Activated naive CD4-positive, alpha-beta T cell treated with anti-CD3 and anti-CD28 coated beads, Interleukin-2, amount 50 U/mL, for 24 hours (primary cell): ENCODE data around the gene UCK1.

Experiments used
- H3K27ac Mint-ChIP-seq: one replicate; pipeline ENCODE4 v1.8.0; 2021; ENCODE audit warnings: mild to moderate bottlenecking, mixed read lengths
- H3K27me3 Mint-ChIP-seq: one replicate; pipeline ENCODE4 v1.8.0; 2021; ENCODE audit warnings: mixed read lengths
- H3K36me3 Mint-ChIP-seq: one replicate; pipeline ENCODE4 v1.8.0; 2021; ENCODE audit warnings: mixed read lengths
- H3K4me1 Mint-ChIP-seq: one replicate; pipeline ENCODE4 v1.8.0; 2021; ENCODE audit warnings: mixed read lengths
- H3K4me3 Mint-ChIP-seq: one replicate; pipeline ENCODE4 v1.8.0; 2021; ENCODE audit warnings: mild to moderate bottlenecking, mixed read lengths
- H3K9me3 Mint-ChIP-seq: one replicate; pipeline ENCODE4 v1.8.0; 2021; ENCODE audit warnings: mixed read lengths

UCK1 gene

DNA sequence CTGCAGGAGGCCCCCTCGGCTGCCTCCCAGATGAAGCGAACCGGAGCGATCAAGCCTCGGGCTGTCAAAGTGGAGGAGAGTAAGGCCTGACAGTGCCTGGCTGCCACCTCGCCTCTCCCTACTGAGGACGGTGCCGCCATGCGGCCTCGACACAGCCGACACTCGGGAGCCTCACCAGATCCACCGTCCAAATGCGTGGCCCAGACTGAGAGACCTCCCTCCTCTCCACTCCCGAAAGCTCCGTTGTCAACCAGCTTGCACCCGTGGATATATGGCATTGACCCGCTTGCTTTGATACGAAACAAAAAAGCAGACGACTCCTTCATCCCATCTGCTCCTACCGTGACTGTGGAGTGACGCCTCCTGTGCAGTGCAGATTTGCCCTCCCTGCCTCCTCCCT, 35.3 kb downstream of the UCK1 start:
- Mint-ChIP-seq H3K36me3 (peaks cover 11% of the 10 kb centered on the region), H3K27me3 (no peaks in the 10 kb centered on the region), H3K4me3 (no peak overlapping the region), H3K9me3 (no peaks in the 10 kb centered on the region), H3K27ac (no peak overlapping the region), H3K4me1 (peaks cover 32% of the 10 kb centered on the region)

DNA sequence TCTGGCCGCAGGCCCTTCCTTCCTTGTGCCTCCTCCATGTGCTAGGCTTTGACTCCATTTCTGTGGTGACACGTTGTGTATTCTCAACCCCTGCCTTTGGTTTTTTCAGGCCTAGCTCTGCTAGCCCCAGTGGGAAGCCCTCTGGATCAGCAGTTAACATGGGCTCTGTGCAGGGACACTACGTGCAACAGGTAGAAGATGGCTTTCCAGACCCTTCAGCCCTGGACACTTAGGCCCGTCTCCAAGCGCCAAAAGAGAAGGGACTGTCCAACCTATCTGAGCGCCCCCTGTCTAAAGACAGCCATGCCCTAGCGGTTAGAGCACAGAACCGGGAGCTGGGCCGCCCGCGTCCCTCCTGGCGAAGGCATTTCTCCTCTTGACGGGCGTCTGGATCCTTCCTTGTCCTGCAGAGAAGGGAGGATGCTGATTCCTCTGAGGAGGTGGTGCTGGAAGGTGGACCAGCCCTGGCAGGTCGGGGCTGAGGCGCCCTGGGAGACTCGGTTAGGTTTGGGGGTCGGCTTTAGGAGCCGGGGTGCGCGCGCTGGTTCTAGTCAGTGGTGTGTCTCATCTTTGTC, 36.7 kb downstream of the UCK1 start:
- Mint-ChIP-seq H3K9me3 (no peaks in the 10 kb centered on the region), H3K27me3 (no peaks in the 10 kb centered on the region), H3K4me3 (no peak overlapping the region), H3K27ac (no peak overlapping the region), H3K36me3 (peaks cover 18% of the 10 kb centered on the region), H3K4me1 (peaks cover 21% of the 10 kb centered on the region)

DNA sequence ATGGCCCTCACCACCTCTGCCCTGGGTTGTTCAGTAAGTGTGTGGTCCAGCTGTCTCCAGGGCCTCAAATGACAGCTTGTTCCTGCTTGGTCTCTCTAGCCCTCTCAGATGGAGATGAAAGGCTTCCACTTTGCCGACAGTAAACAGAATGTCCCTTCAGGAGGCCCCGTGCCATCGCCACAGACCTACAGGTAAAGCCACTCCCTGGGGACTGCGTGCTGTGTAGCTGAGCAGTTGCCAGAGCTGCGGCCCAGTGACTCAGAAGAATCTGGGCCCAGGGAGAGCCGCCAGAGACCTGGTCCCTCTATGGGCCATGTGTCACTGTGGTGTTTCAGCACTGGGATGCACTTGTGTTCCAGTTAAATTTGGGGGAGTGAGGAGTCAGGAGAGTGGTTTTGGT, 39.0 kb downstream of the UCK1 start:
- no peaks in the 10 kb centered on the region for H3K9me3 Mint-ChIP-seq

DNA sequence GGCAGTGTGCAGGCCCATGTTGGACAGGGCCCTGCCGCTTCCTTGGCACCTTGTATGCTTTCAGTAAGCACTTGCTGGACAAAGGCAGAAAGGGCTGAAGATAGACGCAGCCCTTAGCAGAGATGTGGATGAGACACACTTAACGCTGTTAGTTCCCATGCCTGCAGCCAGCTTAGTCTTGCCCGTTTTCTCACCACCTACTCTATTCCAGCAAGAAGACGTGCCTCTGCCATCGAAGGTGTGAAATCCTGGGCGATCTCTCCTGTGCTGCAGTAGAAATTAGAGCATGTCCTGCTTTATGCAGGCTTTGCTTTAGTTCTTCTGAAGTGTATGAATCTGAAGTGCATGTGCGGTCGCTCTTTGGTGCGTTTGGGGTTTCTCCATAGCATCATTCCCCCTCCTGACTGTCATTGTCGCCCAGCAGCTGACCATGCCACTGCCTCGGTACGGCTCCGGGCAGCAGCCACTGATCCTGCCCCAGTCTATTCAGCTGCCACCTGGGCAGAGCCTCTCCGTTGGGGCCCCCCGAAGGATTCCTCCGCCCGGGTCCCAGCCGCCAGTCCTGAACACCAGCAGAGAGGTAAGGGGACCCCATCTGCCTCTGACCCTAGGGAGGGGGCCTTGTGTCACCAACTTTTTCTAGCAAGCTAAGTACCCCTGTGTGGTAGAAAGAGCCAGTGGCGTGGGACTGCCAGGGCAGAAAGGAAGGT, 39.9 kb downstream of the UCK1 start:
- H3K4me3 Mint-ChIP-seq = no peak overlapping the region
- peaks cover 23% of the 10 kb centered on the region for H3K36me3 Mint-ChIP-seq

More for the DNA sequence above, 39.0 kb downstream of the UCK1 start:
- Mint-ChIP-seq H3K27me3 (no peaks in the 10 kb centered on the region), H3K4me1 (peaks cover 9% of the 10 kb centered on the region), H3K4me3 (no peak overlapping the region), H3K27ac (peak overlapping the region; percentile 59), H3K36me3 (peaks cover 23% of the 10 kb centered on the region)

DNA sequence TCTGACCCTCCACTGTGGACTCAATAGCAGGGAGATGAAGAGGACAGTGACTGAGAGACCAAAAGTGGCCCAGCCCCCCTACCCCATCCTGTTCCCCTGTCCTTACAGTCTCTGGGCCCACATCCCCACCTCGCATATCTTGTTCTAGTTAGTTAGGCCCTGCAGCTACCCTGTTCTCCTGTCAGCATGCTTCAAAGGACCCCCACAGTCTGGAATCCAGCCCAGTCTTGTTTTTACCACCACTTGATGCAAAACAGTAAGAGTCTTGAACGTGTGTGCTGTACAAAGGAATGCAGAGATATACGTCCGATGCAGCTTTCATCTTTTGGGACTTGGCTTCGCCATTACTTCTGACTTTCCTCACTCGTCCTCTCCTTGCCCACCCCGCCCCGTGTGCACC, 40.5 kb downstream of the UCK1 start:
- Mint-ChIP-seq H3K4me1 (peaks cover 9% of the 10 kb centered on the region), H3K9me3 (no peaks in the 10 kb centered on the region), H3K27me3 (no peaks in the 10 kb centered on the region), H3K4me3 (no peak overlapping the region), H3K36me3 (peaks cover 23% of the 10 kb centered on the region), H3K27ac (peak overlapping the region; percentile 19)

More for the DNA sequence above, 39.9 kb downstream of the UCK1 start:
- Mint-ChIP-seq H3K4me1 (peaks cover 9% of the 10 kb centered on the region), H3K27ac (no peak overlapping the region), H3K27me3 (no peaks in the 10 kb centered on the region), H3K9me3 (no peaks in the 10 kb centered on the region)

DNA sequence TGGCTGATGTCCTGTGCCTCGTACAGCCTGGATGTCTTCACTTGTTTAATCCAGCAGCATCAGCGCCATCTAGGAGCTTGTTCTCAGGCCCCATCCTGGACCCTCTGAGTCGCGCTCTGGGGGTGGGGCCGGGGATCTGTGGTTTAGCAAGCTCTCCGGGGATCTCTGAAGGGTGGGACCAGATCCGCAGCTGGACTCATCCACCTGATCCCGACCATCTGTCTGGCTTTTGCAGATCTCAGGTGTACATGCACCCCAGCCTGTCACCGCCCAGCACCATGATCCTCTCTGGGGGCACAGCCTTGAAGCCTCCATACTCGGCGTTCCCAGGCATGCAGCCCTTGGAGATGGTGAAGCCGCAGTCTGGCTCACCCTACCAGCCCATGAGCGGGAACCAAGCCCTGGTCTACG, 43.4 kb downstream of the UCK1 start:
- Mint-ChIP-seq H3K27me3 (no peaks in the 10 kb centered on the region), H3K4me1 (peaks cover 9% of the 10 kb centered on the region), H3K4me3 (no peak overlapping the region), H3K27ac (peak overlapping the region; percentile 59), H3K36me3 (peaks cover 16% of the 10 kb centered on the region), H3K9me3 (no peaks in the 10 kb centered on the region)

DNA sequence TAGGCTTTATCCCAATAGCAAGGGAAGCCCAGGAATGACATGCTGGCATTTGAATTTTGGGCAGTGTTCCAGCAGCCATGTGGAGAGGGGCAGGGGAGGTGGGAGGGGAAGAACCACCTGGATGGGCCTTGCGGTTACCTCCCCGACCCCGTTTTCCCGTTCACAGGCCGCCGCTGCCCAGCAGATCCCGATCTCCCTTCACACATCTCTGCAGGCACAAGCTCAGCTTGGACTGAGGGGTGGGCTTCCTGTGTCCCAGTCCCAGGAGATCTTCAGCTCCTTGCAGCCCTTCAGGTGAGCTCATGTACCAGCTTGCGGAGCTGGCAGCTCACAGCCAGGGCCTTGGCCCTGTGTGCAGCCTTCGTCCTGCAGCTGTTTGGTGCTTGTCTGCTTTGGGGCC, 44.1 kb downstream of the UCK1 start:
- Mint-ChIP-seq H3K27ac (no peak overlapping the region), H3K4me3 (no peak overlapping the region), H3K9me3 (no peaks in the 10 kb centered on the region), H3K36me3 (peaks cover 16% of the 10 kb centered on the region), H3K4me1 (peaks cover 9% of the 10 kb centered on the region), H3K27me3 (no peaks in the 10 kb centered on the region)

DNA sequence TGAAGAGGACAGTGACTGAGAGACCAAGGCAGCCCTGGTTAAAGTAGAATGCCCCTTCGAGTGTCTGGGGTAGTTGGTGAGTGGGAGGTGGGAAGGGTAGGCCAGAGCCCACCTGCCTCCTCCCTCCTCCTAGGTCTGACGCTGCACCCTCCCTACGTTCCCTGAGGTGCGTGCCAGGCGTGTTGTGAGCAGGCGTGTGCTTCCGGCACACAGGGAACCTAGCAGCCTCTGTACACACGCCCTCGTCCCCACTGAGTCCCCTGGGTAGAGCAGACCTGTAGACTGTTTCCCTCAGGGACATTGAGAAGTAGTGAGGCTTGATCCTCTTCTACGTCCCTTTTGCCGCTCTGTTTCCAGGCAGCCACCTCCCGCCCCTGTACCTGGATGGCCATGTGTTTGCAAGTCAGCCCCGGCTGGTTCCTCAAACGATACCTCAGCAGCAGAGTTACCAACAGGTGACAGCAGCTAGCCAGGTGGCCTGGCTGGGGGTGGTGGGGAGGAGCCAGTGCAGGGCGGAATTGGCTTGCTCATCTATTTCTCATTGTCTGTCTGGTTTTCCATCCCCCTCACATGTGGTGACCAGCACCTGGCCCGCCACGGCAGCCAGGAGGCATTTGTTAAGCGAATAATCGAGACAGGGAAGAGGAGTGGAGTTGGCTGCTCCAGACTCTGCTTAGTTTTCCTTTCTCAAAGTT, 45.2 kb downstream of the UCK1 start:
- Mint-ChIP-seq H3K36me3 (peaks cover 12% of the 10 kb centered on the region), H3K27me3 (no peaks in the 10 kb centered on the region), H3K4me3 (no peak overlapping the region), H3K27ac (peak overlapping the region; percentile 51), H3K9me3 (no peaks in the 10 kb centered on the region), H3K4me1 (peaks cover 9% of the 10 kb centered on the region)

DNA sequence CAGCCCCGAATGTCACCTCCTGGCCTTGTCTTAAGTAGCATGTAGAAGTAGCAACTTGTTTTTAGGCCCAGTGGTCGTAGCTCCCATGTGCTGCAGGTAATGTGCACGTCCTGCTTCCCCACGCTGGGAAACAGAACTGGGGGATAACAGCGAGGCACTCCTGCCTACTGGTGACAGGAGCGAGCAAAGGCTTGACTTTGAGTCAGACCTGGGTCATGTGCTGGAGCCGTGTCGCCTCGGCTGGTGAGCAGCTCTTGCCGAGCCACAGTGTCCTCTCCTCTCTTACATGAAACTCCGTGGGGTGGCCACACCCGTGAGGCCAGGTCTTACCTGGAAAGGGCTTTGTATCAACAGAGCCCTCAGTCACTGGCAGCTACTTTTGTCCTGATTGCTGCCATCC, 45.9 kb downstream of the UCK1 start:
- Mint-ChIP-seq H3K36me3 (peaks cover 12% of the 10 kb centered on the region), H3K4me3 (no peak overlapping the region), H3K27ac (no peak overlapping the region), H3K27me3 (no peaks in the 10 kb centered on the region), H3K4me1 (peaks cover 9% of the 10 kb centered on the region), H3K9me3 (no peaks in the 10 kb centered on the region)

DNA sequence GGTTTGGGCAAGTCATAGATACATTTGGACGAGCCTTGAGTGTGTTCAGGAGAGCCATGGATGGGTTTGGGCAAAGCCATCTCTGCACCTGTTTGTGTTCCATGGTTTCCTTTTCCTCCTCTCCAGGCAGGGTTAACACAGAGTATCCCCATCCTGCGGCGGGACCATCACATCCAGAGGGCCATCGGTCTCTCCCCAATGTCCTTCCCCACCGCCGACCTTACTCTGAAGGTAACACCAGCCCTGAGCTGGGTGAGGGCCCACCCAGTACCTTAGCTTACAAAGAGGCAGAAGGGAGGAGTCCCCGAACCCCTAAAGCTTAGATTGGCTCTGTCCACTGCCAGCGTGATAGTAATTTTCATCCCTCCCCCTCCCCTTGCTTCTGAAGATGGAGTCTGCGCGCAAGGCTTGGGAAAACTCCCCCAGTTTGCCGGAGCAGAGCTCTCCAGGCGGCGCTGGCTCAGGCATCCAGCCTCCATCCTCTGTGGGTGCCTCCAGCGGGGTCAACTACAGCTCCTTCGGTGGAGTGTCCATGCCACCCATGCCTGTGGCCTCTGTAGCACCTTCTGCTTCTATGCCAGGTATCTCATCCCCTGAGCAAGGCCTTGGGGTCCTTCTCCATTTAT, 46.4 kb downstream of the UCK1 start:
- Mint-ChIP-seq H3K27ac (no peak overlapping the region), H3K9me3 (no peaks in the 10 kb centered on the region), H3K36me3 (peaks cover 7% of the 10 kb centered on the region), H3K4me3 (no peak overlapping the region), H3K27me3 (no peaks in the 10 kb centered on the region), H3K4me1 (peaks cover 6% of the 10 kb centered on the region)

DNA sequence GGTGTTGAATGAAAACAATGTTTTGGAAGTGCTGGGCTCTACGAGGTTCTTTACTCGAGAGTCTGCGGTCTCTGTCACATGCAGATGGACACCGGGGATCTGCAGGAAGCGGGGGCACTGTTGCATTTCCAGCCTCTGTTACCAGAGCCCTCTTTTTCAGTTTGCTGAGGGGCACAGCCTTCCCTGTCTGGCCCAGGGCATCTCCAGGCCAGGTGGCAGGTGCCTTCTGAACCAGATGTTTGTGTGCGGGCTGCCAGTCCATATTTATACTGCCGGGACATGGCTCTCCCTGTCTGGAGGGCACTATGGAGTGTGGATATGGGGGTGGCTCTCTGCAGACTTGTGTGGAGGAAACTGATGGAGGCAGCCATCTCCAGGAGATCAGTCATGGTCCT, 47.0 kb downstream of the UCK1 start:
- Mint-ChIP-seq H3K9me3 (no peaks in the 10 kb centered on the region), H3K36me3 (peaks cover 4% of the 10 kb centered on the region), H3K27ac (peak overlapping the region; percentile 41), H3K27me3 (no peaks in the 10 kb centered on the region), H3K4me1 (peaks cover 6% of the 10 kb centered on the region), H3K4me3 (no peak overlapping the region)

DNA sequence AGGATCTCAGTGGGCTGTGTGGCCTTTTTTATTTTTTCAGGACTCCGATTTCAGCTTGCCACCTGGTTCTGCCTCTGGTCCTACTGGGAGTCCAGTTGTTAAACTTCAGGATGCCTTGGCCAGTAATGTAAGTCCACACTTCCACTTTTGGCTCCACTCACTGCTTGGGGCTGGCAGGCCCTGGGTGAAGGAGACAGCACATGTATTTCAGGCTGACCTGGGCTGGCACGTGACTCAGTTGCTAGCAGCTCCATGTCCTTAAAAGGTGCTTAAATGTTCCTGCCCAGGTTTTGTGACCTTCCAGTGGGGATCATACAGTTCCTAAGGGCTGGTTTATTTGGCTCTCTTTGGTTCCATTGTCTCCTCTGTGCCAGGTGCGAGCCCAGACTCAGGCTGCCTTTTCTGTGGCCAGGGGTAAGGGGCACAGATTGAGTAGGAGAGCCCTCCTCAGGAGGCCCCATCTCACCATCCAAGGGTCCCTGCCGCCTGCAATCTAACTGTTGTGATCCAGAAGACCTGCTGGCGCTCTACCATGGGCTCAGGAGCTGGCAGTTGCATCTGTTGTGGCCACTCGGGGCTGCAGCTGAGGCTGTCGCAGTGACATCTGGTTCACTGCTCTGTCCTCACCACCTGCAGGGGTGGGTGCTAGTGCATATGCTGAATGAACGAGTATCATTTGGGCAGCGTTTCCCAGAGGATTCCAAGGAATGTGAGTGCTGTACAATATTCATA, 47.6 kb downstream of the UCK1 start:
- H3K4me3 Mint-ChIP-seq = no peak overlapping the region
- H3K27ac Mint-ChIP-seq = no peak overlapping the region
- H3K27me3 Mint-ChIP-seq = no peaks in the 10 kb centered on the region
- no peaks in the 10 kb centered on the region for H3K9me3 Mint-ChIP-seq
- H3K36me3 Mint-ChIP-seq = peaks cover 2% of the 10 kb centered on the region
- peaks cover 1% of the 10 kb centered on the region for H3K4me1 Mint-ChIP-seq

DNA sequence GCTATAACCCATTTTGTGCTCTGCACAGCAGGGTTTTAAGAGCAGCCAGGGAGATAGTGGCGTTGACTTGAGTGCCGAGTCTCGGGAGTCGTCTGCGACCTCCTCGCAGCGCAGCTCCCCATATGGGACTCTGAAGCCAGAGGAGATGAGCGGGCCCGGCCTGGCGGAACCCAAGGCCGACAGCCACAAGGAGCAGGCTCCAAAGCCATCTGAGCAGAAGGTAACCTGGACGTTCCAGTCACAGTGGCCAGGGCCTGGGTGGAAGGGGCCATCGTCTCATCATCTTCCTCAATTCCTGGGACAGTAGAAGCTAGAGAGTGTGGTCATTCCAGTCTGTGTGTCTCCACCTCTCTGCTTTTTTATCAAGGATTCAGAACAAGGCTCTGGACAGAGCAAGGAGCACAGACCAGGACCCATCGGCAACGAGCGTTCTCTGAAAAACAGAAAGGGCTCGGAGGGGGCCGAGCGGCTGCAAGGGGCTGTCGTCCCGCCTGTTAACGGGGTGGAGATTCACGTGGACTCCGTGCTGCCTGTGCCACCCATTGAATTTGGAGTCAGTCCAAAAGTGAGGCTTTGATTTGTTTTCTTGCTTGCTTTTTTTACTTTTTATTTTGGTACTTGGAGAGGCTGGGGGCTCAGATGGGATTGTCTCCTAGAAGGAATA, 48.6 kb downstream of the UCK1 start:
- Mint-ChIP-seq H3K27ac (peak overlapping the region; percentile 59), H3K4me3 (no peak overlapping the region), H3K36me3 (peaks cover 2% of the 10 kb centered on the region), H3K9me3 (no peaks in the 10 kb centered on the region), H3K4me1 (no peaks in the 10 kb centered on the region), H3K27me3 (no peaks in the 10 kb centered on the region)

DNA sequence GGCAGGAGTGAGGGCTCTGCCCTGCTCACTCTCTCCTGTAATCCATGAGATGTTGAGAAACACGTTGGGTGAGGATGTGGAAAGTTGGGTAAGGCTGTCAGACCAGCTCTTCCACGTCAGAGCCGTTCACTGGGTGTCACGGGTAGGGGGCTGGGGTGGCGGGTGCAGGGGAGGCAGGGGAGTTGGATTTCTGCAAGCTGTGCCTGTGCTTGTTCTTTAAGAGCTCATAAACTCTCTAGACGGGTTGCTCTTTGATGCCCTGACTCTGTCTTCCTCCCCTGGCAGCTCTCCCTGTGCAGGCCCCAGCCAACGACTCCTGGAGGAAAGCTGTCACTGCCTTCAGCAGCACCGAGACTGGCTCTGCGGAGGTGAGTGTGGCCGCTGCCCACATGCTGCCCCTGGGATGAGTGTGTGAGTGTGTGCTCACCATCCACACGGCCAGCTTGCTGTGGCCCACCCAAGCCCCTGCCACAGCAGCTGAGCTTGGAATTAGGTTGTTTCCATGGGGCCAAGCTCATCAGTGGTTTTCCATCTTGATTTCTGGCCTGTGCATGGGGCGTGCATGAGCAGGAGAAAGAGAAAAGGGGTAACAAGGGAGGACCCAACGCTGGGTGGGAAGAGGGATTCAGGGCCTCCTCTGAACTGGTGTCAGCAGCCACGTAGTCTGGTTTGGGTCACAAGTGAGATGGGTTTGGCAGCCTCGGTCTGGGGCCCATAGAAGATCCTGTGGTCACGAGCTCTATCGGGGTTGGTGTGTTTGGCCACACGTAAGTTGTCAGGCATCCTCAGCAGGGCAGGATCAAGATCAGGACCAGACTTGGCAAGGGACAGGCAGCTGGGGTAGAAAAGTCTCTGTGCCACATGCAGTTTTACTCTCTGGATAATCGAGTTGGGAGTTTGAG, 49.4 kb downstream of the UCK1 start:
- Mint-ChIP-seq H3K27me3 (no peaks in the 10 kb centered on the region), H3K27ac (no peak overlapping the region), H3K9me3 (no peaks in the 10 kb centered on the region), H3K4me3 (no peak overlapping the region), H3K36me3 (peaks cover 2% of the 10 kb centered on the region), H3K4me1 (no peaks in the 10 kb centered on the region)
